Stimulated activated CD8-positive, alpha-beta memory T cell treated with anti-CD3 and anti-CD28 coated beads, Interleukin-7, amount 100 ng/mL, for 4 hours (primary cell): ENCODE data around the gene TCHP.
A peak's percentile ranks its signal among the peaks of the same experiment; 100 is the strongest.
"Not testable (repeated sequence)": the region's sequence is repeated elsewhere in the genome, so short reads cannot be mapped to it uniquely, and the experiment has no call there.

ENCODE experiments used
- DNase-seq, 2 donors: peaks; one replicate each; pipeline ENCODE4 v3.0.0-alpha.2; 2020; ENCODE audit warnings: low read depth in 2 of 2

The TCHP gene

DNA sequence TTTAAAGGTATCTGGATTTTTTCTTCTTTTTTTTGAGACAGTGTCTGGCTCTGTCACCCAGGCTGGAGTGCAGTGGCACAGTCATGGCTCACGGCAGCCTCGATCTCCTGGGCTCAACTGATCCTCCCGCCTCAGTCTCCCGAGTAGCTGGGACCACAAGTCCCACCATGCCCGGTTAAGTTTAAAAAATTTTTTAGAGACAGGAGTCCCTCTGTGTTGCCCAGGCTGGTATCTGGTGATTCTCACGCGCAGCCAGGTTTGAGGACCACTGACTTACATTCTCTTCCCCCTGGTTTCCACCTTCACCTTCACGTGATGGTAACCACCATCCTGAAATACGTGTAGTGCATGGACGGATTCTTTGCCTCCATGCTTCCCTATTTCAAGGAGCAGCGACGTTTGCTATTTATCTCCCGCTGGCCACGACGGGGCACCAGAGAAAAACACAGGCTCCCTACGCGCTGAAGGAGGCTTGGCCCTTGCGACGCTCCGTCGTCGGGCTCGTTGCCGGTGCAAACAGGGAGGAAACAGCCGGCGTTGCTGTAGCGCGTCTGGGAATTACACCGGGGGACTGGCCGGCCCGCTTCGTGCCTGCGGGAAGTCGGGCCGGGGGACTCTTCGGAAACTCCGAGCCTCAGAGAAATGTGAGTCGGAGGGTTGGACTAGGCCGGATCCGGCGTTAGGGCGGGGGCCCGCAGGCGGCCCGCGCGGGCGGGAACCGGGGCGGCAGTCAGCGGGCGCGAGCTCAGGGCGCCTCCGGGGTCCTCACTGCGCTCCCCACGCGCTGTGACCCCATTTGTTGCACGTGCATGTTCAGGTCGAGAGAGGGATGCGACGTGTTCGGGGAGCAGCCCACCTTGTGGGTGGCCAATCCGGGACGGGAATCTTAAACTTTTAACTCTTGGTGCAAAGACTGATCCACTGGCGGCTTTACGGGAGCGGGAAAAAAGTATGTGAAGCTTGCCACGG, at the start of gene TCHP:
TCHP (plus strand) TSS at position 492 of the 969 bp plus-strand sequence. CDS start 2,753 bp downstream, outside the sequence.
- DNase-seq: peak; percentile 28 to 60

- DNase-seq: not testable (repeated sequence)
These were observed 49.6 kb upstream of the TCHP start for GRCh38 chr12:109850518-109850917.

DNA sequence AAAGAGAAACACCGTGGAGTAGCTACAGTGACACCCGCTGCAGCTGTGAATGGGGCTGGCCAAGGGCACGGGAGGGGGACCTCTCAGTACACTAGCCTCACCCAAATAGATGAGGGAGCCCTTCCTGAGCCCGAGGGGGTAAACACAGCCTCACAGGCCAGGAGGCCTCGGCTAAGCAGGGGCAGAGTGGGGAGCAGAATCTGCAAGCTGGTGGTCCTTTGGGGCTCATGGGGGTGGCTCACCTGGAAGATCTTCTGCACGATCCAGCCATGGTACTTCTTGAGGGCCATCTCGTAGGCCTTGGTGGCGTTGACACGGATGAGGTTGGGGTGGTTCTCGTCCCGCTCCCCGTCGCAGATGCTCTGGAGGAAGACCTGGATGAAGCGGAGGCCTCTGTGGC, 44.7 kb upstream of the TCHP start:
- DNase-seq: no peak

DNA sequence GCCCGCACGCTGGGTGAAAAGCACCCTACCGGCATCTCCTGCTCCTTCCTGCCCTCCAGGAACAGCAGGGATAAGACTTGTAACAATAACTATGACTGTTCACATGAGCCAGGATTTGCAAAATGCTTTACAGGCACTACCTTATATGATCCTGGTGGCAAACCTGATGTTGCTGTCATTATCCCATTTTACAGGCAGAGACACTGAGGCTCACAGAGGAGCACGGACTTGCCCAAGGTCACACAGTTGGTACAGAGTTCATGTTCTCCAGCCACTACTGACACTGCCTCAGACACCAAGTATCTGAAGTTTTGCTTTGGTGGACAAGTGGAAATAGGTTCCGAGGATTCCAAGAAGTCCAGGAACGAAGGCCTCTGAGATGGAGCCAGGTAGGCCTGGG, 42.4 kb upstream of the TCHP start:
- DNase-seq: no peak

DNA sequence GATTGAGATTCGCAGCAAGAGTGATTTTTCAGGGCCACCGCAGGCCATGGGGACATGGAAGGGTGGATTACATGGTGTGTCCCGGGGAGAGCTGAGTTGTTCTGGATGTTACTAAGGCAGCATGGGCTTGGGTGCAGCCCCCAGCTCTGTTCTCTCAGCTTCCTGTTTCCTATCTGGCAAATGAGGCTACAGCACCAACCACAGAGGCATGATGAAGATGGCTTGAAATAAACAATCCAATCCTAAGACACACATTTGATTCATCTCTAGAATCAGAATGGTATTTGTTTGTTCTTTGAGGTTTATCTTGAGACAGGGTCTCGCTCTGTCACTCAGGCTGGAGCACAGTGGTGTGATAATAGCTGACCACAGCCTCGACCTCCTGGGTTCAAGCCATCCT, 41.3 kb upstream of the TCHP start:
- no peak for DNase-seq

DNA sequence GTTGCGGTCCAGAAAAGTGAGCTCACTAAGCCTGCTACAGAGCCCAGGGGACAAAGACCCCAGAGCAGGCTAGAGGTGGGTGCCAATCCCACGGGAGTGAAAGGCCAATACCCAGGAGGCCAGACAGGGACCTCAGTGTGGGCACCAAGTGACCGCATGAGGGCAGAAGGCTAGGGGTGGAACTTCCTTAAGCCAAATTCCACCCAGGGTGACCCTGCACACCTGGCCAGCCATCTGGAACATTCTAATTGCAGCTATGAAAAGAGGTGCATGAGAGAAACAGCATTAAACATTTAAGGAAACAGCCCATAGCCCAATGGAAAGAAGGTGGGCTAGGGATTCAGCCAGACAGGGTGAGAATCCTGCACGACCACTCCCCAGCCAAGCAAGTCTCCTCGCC, 39.1 kb upstream of the TCHP start:
- no peak for DNase-seq

- DNase-seq: no peak
These were observed 38.3 kb upstream of the TCHP start for GRCh38 chr12:109861689-109862314.

DNA sequence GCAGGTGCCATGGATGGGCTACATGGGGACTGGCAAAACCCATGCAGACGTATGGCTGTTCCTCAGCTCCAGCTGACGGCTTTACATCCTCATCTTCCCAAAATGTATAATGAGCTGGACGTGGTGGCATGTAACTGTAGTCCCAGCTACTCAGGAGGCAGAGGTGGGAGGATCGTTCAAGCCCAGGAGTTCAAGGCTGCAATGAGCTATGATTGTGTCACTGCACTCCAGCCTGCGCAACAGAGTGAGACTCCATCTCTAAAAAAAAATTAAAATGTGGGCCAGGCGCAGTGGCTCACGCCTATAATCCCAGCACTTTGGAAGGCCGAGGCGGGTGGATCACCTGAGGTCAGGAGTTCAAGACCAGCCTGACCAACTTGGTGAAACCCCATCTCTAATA, 37.6 kb upstream of the TCHP start:
- not testable (repeated sequence) for DNase-seq

- DNase-seq: no peak
These were observed 36.0 kb upstream of the TCHP start for GRCh38 chr12:109863847-109864712.

DNA sequence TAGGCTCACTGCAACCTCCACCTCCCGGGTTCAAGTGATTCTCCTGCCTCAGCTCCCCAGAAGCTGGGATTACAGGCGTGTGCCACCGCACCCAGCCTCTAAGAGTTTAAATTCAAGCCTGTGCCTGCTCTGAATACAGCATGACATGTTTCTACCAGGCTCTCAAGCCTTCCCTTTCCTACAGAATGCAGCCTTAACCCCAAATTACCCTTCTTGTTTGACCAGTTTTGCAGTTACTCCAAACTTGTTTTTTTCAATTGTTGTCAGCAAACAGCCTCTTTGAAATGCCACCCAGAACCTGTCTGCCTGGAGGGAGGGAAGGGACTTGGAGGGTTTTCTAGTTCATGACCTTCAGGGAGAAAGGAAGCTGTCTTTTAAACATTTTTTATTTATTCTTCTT, 35.2 kb upstream of the TCHP start:
- no peak for DNase-seq

DNA sequence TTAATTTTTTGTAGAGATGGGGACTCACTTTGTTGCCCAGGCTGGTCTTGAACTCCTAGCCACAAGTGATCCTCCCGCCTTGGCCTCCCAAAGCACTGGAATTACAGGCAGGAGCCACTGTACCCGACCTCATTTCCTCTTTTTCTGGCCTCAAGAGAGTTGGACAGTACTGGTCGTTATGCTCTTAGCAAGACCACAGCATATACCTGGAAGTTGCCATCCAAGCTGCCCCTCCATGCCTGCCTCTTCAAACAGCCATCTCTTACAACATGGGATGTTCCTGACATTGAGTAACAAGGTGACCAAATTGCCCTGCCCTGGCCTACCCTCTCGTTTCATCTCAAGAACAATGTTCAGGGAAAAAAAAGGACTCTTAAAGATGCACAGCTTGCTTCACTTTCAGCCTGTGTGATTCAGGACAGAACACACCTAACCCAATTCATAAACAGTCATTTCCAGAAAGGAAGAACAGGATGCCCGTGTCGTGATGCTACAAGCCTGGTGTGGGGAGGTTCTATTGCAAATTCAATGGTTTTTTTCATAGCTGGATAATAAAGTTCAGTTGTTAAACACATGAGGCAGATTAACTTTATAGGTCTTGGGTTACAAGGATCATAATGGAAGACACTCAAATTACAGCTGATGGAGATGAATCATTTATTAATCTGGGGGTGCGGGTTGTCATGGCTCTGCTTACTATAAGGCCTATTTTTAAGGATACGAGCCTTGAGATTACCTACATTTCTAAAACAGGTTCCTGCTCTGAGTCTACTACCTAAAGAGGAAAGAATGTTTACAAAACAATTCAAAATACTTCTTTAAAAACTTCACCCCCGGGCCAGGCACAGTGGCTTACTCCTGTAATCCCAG, 31.7 kb upstream of the TCHP start:
- DNase-seq: no peak

DNA sequence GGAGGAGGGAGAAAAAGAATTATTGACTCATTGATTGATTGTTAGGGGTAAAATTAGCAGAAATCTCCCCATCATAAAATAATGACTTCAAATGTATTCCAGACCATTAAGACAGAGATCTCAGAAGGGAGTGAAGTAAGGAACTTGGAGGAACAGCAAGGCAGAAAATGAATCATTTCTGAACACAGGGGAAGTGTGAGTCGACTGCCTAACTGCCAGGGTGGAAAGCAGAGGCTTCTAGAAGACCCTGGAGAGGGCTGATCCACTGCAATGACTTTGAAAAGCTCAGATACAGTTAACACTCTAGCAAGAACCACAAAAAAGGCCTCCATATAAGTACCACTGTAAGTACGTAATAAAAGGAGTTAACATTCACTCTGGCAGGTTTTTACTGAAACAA, 29.4 kb upstream of the TCHP start:
- no peak for DNase-seq

DNA sequence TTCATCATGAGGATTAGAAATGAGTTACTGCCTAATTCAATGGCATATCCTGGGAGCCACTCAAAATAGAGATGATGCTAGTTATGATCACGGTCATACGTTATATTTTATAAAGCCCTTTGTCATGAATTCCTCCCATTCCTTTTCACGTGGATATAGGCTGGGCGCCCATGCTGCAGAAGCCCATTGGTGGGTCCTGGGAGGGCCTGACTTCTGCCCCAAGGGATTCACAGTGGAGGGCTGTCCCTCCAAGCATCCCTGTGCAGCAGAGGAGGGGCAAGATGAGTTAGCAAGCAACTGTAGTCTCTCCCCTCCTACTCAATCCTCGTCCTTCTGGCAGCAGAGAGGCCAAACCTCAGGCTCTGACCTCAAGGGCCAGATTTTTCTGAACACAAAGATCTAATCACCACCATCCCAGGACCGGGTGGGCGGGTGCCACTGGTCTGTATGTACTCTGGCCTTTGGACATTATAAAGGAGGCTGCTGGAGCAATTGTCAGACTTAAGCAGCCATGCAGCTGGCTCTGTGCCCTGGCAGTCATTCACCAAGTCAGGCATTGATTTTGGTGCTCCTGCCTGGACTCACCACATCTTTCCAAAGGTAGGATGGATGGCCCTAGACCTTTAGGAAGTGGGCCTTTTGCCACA, 28.3 kb upstream of the TCHP start:
- no peak for DNase-seq

DNA sequence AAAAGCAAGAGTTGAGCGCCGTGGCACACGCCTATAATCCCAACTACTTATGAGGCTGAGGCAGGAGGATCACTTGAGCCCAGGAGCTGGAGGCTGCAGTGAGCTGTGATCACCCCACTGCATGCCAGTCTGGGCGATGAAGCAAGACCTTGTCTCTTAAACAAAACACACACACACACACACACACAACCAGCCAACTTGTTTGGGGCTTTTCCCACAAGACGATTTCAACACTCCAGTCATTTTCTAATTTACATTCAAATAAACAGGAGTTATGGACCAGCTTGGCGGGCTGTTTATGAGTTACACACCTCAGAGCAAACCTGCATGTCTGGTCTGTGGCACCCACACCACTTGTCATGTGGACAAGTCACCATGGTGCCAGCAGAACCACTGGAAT, 26.4 kb upstream of the TCHP start:
- DNase-seq: no peak

- no peak for DNase-seq
These were observed 24.4 kb upstream of the TCHP start for GRCh38 chr12:109875572-109876131.

DNA sequence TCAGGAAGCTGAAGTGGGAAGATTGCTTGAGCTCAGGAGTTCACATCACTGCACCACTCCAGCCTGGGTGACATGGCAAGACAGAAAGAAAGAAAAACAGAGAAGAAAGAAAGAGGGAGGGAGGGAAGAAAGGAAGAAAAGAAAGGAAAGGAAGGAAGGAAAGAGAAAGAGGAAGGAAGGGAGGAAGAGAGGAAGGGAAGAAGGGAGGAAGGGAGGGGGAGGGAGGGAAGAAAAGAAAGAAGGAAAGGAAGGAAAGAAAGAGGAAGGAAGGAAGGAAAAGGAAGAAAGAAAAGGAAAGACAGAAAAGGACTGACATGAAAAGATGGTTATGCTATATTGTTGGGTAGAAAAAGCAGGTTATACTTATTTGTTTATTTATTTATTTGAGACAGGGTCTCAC, 23.7 kb upstream of the TCHP start:
- no peak for DNase-seq

DNA sequence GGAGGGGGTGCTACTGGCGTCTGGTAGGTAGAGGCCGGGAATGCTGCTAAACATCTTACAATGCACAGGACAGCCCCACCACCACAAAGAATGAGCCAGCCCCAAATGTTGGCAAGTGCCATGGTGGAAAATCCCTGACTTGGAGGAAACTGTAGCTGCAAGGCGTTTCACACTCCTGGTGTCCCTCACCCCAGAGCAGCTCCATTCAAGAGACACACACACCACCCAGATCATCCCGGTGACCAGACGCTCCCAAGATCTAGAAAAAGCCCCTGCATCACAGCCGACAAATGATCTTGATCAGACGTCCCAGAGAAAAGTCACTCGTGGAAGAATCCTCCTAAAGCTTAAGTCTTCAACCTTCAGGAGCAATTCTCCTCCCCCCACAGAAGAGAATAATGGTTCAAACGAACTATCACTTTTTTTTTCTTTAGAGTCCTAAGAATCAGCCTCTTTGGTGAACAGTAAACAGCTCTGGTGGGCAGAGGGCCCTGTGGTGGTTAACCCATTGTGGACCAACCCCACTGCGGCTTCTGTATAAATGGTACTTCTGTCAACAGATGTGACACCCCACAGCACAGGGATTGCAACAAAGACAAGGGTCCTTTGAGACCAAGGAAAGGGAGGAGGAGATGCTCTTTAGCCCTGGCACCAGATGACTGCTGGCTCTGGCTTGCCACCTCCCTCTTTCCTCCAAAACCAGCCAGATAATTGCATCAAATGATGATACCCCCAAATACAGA, 22.4 kb upstream of the TCHP start:
- no peak for DNase-seq

DNA sequence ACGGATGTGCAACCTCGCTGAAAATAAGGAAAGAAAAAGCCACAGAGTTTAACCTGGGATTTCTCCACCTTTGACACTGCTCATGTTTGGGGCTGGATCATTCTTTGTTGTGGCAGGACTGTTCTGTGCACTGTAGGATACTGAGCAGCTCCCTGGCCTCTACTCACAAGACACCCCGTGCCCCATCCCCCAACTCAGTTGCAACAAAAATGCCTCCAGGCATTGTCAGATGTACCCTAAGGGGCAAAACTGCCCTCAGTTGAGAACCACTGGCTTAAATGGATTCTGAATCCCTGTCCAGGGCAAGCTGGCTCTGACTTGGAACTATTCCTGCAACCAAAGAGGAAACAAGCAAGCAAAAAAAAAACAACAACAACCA, 21.8 kb upstream of the TCHP start:
- no peak for DNase-seq

GRCh38 chr12:109878749-109879148, 21.3 kb upstream of the TCHP start:
- no peak for DNase-seq
